HepG2 (cell line): Measurements from ENCODE around the gene DOCK10. TPM values are rescaled to one million over a fixed set of nuclear protein-coding genes. Genes with fewer than 3 reads are reported as not detected.

Source experiments
- ATAC-seq: fragments of 200-7000 bp; cut with Tn5 transposase; 3 replicates; pipeline ENCODE4 v1.9.1; 2020; ENCODE audit warnings: mild to moderate bottlenecking, moderate library complexity
- BruUV-seq: library from RNA; stranded (reverse); fragments of 400-500 nt; replicated peaks from 2 replicates; lab custom pipeline; 2021; lab: Mats Ljungman, UMichigan
- CTCF ChIA-PET: fragments of 300-600 bp; formaldehyde crosslinking; extraction: SDS; loops from one replicate; lab custom pipeline; 2021; ENCODE audit warnings: low total read pairs, inconsistent platforms, low intra/inter-chr PET ratio; lab: Yijun Ruan, JAX
- POLR2A ChIA-PET: fragments of 350-600 bp; sonication (Branson Sonifier 250); formaldehyde crosslinking; loops from one replicate; lab custom pipeline; 2020; ENCODE audit warnings: antibody characterized with exemption, inconsistent platforms; lab: Yijun Ruan, JAX
- DNase-seq: peaks from one replicate; pipeline ENCODE4 v3.0.0-alpha.2; 2015; ENCODE audit warnings: low spot score
- FAIRE-seq: peaks from 3 replicates; lab custom pipeline; 2011; peaks lifted over from hg19 to GRCh38; lab: Jason Lieb, UNC
- H2AFZ ChIP-seq: one replicate; pipeline ENCODE4 v1.6.1; 2011; ENCODE audit warnings: low read length, inconsistent platforms
- H3K27ac ChIP-seq: fragments of 300-600 bp; 3 replicates; pipeline ENCODE4 v1.8.0; 2011; ENCODE audit warnings: mixed run types, mild to moderate bottlenecking, mixed read lengths, low read length, inconsistent platforms; ENCODE audit not compliant: insufficient read depth; ENCODE audit errors: extremely low read length
- H3K27me3 ChIP-seq, 2 experiments: fragments of 200-600 bp in 1 of 2; 2 replicates in 1 of 2; 3 replicates in 1 of 2; pipeline versions ENCODE4 v1.6.0 to v1.8.0; 2011; ENCODE audit warnings: low read length in 2 of 2, mild to moderate bottlenecking in 2 of 2, moderate library complexity in 2 of 2, inconsistent platforms in 1 of 2; ENCODE audit not compliant: insufficient read depth in 2 of 2, control insufficient read depth in 1 of 2
- H3K36me3 ChIP-seq, 2 experiments: fragments of 200-600 bp in 1 of 2; replicated peaks in 1 of 2; 2 replicates in 1 of 2; 3 replicates in 1 of 2; pipeline versions ENCODE4 v1.5.1 to v1.8.0; 2011; ENCODE audit warnings: low read length in 2 of 2, inconsistent platforms in 1 of 2; ENCODE audit not compliant: insufficient read depth in 2 of 2, control insufficient read depth in 1 of 2
- H3K4me1 ChIP-seq: 2 replicates; pipeline ENCODE4 v1.5.1; 2012; ENCODE audit warnings: low read length, inconsistent platforms; ENCODE audit not compliant: insufficient read depth
- H3K4me2 ChIP-seq: 2 replicates; pipeline ENCODE4 v1.6.0; 2011; ENCODE audit warnings: low read depth, low read length, inconsistent platforms
- H3K4me3 ChIP-seq, 3 experiments: fragments of 200-600 bp in 1 of 3; sonication (generic), shearing (Covaris generic) in 1 of 3; replicated peaks in 1 of 3; 2 replicates each; pipeline ENCODE4 v1.5.1; 2011 to 2016; ENCODE audit warnings: low read length in 3 of 3, inconsistent platforms in 2 of 3, low read depth in 2 of 3, mild to moderate bottlenecking in 2 of 3, control low read depth in 1 of 3, mixed read lengths in 1 of 3; ENCODE audit not compliant: insufficient read depth in 1 of 3
- H3K79me2 ChIP-seq: one replicate; pipeline ENCODE4 v1.6.1; 2011; ENCODE audit warnings: low read length, inconsistent platforms; ENCODE audit not compliant: insufficient read depth
- H3K9ac ChIP-seq: 2 replicates; pipeline ENCODE4 v1.6.0; 2011; ENCODE audit warnings: mild to moderate bottlenecking, low read depth, low read length, inconsistent platforms; ENCODE audit not compliant: insufficient read depth
- H3K9me3 ChIP-seq: 2 replicates; pipeline ENCODE4 v1.5.1; 2012; ENCODE audit warnings: mild to moderate bottlenecking, low read length
- H4K20me1 ChIP-seq: 2 replicates; pipeline ENCODE4 v1.6.0; 2011; ENCODE audit warnings: inconsistent platforms, mild to moderate bottlenecking, low read length, moderate library complexity; ENCODE audit not compliant: insufficient read depth
- AHR ChIP-seq: IDR thresholded peaks from 2 replicates; pipeline ENCODE4 v1.6.1; 2018; ENCODE audit warnings: missing genetic modification reagents, missing compliant biosample characterization
- FOXM1 ChIP-seq: sonication (generic); formaldehyde crosslinking; IDR thresholded peaks from 2 replicates; pipeline ENCODE4 v1.5.0; 2020; ENCODE audit warnings: missing genetic modification reagents
- GZF1 ChIP-seq: sonication (generic); formaldehyde crosslinking; IDR thresholded peaks from 2 replicates; pipeline ENCODE4 v1.5.1; 2020; ENCODE audit warnings: mild to moderate bottlenecking, missing genetic modification reagents
- PBX3 ChIP-seq: sonication (generic); formaldehyde crosslinking; IDR thresholded peaks from 2 replicates; pipeline ENCODE4 v1.8.1; 2023; ENCODE audit warnings: missing genetic modification reagents, inconsistent platforms, borderline replicate concordance
- PCBP2 ChIP-seq: fragments of 200-400 bp; formaldehyde crosslinking; optimal IDR thresholded peaks from 2 replicates; pipeline ENCODE3; 2018; ENCODE audit warnings: low read length, low read depth; ENCODE audit not compliant: poor library complexity, severe bottlenecking
- SNAPC2 ChIP-seq: sonication (generic); formaldehyde crosslinking; IDR thresholded peaks from 2 replicates; pipeline ENCODE4 v1.8.1; 2022; ENCODE audit warnings: mild to moderate bottlenecking, missing genetic modification reagents
- ZHX1 ChIP-seq: sonication (generic); formaldehyde crosslinking; IDR thresholded peaks from 2 replicates; pipeline ENCODE4 v1.8.1; 2022; ENCODE audit warnings: low read depth, mild to moderate bottlenecking, missing genetic modification reagents
- ZMAT5 ChIP-seq: sonication (generic); formaldehyde crosslinking; IDR thresholded peaks from 2 replicates; pipeline ENCODE4 v1.5.0; 2020; ENCODE audit warnings: mild to moderate bottlenecking, low read depth, missing genetic modification reagents, borderline replicate concordance
- ZNF101 ChIP-seq: sonication (generic); formaldehyde crosslinking; IDR thresholded peaks from 2 replicates; pipeline ENCODE4 v1.4.0; 2020; ENCODE audit warnings: mild to moderate bottlenecking, low read depth, missing genetic modification reagents, borderline replicate concordance
- ZNF577 ChIP-seq: sonication (generic); formaldehyde crosslinking; IDR thresholded peaks from 2 replicates; pipeline ENCODE4 v1.4.0; 2020; ENCODE audit warnings: mild to moderate bottlenecking, low read depth, missing genetic modification reagents, borderline replicate concordance
- ZNF83 ChIP-seq: sonication (generic); formaldehyde crosslinking; IDR thresholded peaks from 2 replicates; pipeline ENCODE4 v1.4.0; 2020; ENCODE audit warnings: missing genetic modification reagents, mild to moderate bottlenecking, borderline replicate concordance
- ZNF891 ChIP-seq: sonication (generic); formaldehyde crosslinking; IDR thresholded peaks from 2 replicates; pipeline ENCODE4 v1.5.0; 2020; ENCODE audit warnings: mild to moderate bottlenecking, missing genetic modification reagents
- WGBS: methylation state at CpG from one replicate; pipeline ENCODE4 v1.1.6; 2017; ENCODE audit warnings: low lambda C conversion rate; 5-methylcytosine and 5-hydroxymethylcytosine counted together
- in situ Hi-C: cut with HindIII; loops from 2 replicates; pipeline ENCODE4 v1.10.0; 2017; ENCODE audit warnings: low pct_unique_long_range_greater_than_20kb; ENCODE audit not compliant: extremely low pct_ligation_motif_present
- intact Hi-C: fragments of 100-400 bp; cut with micrococcal nuclease; formaldehyde crosslinking; loops from one replicate; pipeline ENCODE4 v1.10.0; 2022; ENCODE audit not compliant: unreplicated experiment
- polyA plus RNA-seq, 8 experiments: library from polyadenylated mRNA; depleted of rRNA in 3 of 8; stranded (reverse) in 7 of 8; unstranded in 1 of 8; fragments of >200 nt; fragmentation: Illumina TruSeq in 4 of 8; extraction: Trizol in 4 of 8; gene quantifications; 2 replicates each; pipeline versions ENCODE4 v1.2.1 to v1.2.3, GENCODE V29; 2011 to 2016; ENCODE audit warnings: low read depth in 4 of 8, missing spikeins in 1 of 8, mixed read lengths in 1 of 8; ENCODE audit not compliant: insufficient read depth in 1 of 8
- total RNA-seq, 5 experiments: library from RNA; depleted of rRNA; stranded (reverse); fragments of >200 nt; fragmentation: Illumina TruSeq; extraction: Trizol; gene quantifications; 2 replicates each; pipeline ENCODE4 v1.2.3, GENCODE V29; 2016; ENCODE audit warnings: low read depth in 1 of 5

The DOCK10 gene
- total and polyA plus RNA-seq, 2 of the 13 experiments (the other 11 are each of a cell fraction or from before 2014, with no cell fraction given), result not detected

GRCh38 chr2:225011585-225011984 is 30.7 kb downstream of the DOCK10 start:
- in situ Hi-C loops, result no loop called here
- Histone ChIP-seq H3K27ac (no peak overlapping the region), H2AFZ (no peak overlapping the region)

GRCh38 chr2:225010804-225011203 is 31.5 kb downstream of the DOCK10 start:
- DNase-seq (no peak), FAIRE-seq (no peak), ATAC-seq (no peak)
- no peak overlapping the region for H2AFZ ChIP-seq
- H3K36me3 ChIP-seq, result no peaks in the 10 kb centered on the region
- no peaks in the 10 kb centered on the region for H3K9me3 ChIP-seq
- H3K27ac ChIP-seq, result no peak overlapping the region
- 2% methylated on average over 4 of the region's 4 CpGs for WGBS
- H3K9ac ChIP-seq, result no peak overlapping the region
- BruUV-seq, result no TSS peak
- ChIA-PET CTCF (no interaction called here), POLR2A (no interaction called here)
- no peaks in the 10 kb centered on the region for H3K4me1 ChIP-seq
- no peaks in the 10 kb centered on the region for H3K27me3 ChIP-seq
- no peak overlapping the region for H3K4me3 ChIP-seq
- H3K4me2 ChIP-seq, result no peak overlapping the region
- H4K20me1 ChIP-seq, result no peaks in the 10 kb centered on the region
- intact Hi-C loops, result no loop called here
- in situ Hi-C loops, result no loop called here
- no peaks in the 10 kb centered on the region for H3K79me2 ChIP-seq
- TF ChIP-seq PBX3 (CRISPR knock-in tag), result no peak
- no peak for TF ChIP-seq PCBP2
- TF ChIP-seq ZHX1, result no peak
- no peak for TF ChIP-seq ZNF891 (CRISPR knock-in tag)
- TF ChIP-seq SNAPC2, result no peak
- no peak for TF ChIP-seq ZNF83 (CRISPR knock-in tag)
- no peak for TF ChIP-seq FOXM1 (CRISPR knock-in tag)
- TF ChIP-seq GZF1 (CRISPR knock-in tag), result no peak
- no peak for TF ChIP-seq ZMAT5 (CRISPR knock-in tag)

More at GRCh38 chr2:225011585-225011984, 30.7 kb downstream of the DOCK10 start:
- H4K20me1 ChIP-seq, result no peaks in the 10 kb centered on the region
- TF ChIP-seq ZNF101 (CRISPR knock-in tag) (no peak), AHR (no peak), ZNF577 (CRISPR knock-in tag) (no peak)
- TF ChIP-seq, all 625 proteins: peak for 0
- Histone ChIP-seq H3K36me3 (no peaks in the 10 kb centered on the region), H3K27me3 (no peaks in the 10 kb centered on the region), H3K4me2 (no peak overlapping the region), H3K4me3 (no peak overlapping the region), H3K9ac (no peak overlapping the region), H3K9me3 (no peaks in the 10 kb centered on the region), H3K79me2 (no peaks in the 10 kb centered on the region), H3K4me1 (no peaks in the 10 kb centered on the region)
- ChIA-PET POLR2A (no interaction called here), CTCF (no interaction called here)
- no TSS peak for BruUV-seq
- 8% methylated on average over 11 of the region's 11 CpGs for WGBS
- intact Hi-C loops, result no loop called here
- ATAC-seq, result no peak
- no peak for DNase-seq
- no peak for FAIRE-seq
